K562 (cell line): ENCODE measurements around the gene NDUFAF2. TPM values are rescaled to one million over a fixed set of nuclear protein-coding genes. Genes with fewer than 3 reads are reported as not detected.

Experiments used
- ATAC-seq: fragments of 200-7000 bp; cut with Tn5 transposase; 3 replicates; pipeline ENCODE4 v1.9.1; 2020; ENCODE audit warnings: moderate library complexity
- BruUV-seq: library from RNA; stranded (reverse); fragments of 400-500 nt; replicated peaks from 2 replicates; lab custom pipeline; 2021; lab: Mats Ljungman, UMichigan
- CTCF ChIA-PET: fragments of 300-600 bp; formaldehyde crosslinking; extraction: SDS; loops from one replicate; lab custom pipeline; 2021; ENCODE audit warnings: low intra/inter-chr PET ratio; lab: Yijun Ruan, JAX
- POLR2A ChIA-PET: fragments of 300-600, 350-650 bp; sonication (Branson Sonifier 250); formaldehyde crosslinking; extraction: SDS; loops from one replicate; lab custom pipeline; 2021; ENCODE audit warnings: antibody characterized with exemption, inconsistent platforms; lab: Yijun Ruan, JAX
- DNase-seq, 4 experiments: peaks; one replicate each; pipeline versions ENCODE4 v3.0.0 to v3.0.0-alpha.2; 2011 to 2018; ENCODE audit warnings: low spot score in 3 of 4, mixed read lengths in 3 of 4; ENCODE audit errors: extremely low read depth in 1 of 4
- FAIRE-seq: peaks from 2 replicates; lab custom pipeline; 2011; peaks lifted over from hg19 to GRCh38; lab: Jason Lieb, UNC
- H2AFZ ChIP-seq: 2 replicates; pipeline ENCODE4 v1.6.0; 2011; ENCODE audit warnings: low read depth, low read length, control low read depth, inconsistent platforms
- H3K27ac ChIP-seq: fragments of 200-600 bp; 3 replicates; pipeline ENCODE4 v1.8.0; 2011; ENCODE audit warnings: low read depth, mild to moderate bottlenecking, control low read depth, inconsistent platforms, low read length, moderate library complexity, mixed read lengths; ENCODE audit errors: extremely low read depth
- H3K27me3 ChIP-seq, 2 experiments: fragments of 300-600 bp in 1 of 2; 2 replicates in 1 of 2; 3 replicates in 1 of 2; pipeline versions ENCODE4 v1.6.0 to v1.8.0; 2011; ENCODE audit warnings: inconsistent platforms in 2 of 2, low read length in 2 of 2, mild to moderate bottlenecking in 1 of 2, mixed read lengths in 1 of 2, moderate library complexity in 1 of 2; ENCODE audit not compliant: control insufficient read depth in 2 of 2, insufficient read depth in 2 of 2
- H3K36me3 ChIP-seq: fragments of 300-600 bp; 3 replicates; pipeline ENCODE4 v1.8.0; 2011; ENCODE audit warnings: mild to moderate bottlenecking, low read length, inconsistent platforms; ENCODE audit not compliant: control insufficient read depth, insufficient read depth
- H3K4me1 ChIP-seq, 2 experiments: fragments of 200-600 bp in 1 of 2; replicated peaks in 1 of 2; 2 replicates in 1 of 2; 3 replicates in 1 of 2; pipeline versions ENCODE4 v1.5.1 to v1.8.0; 2011; ENCODE audit warnings: inconsistent platforms in 2 of 2, low read length in 2 of 2, mild to moderate bottlenecking in 1 of 2, mixed read lengths in 1 of 2, moderate library complexity in 1 of 2; ENCODE audit not compliant: control insufficient read depth in 2 of 2, insufficient read depth in 2 of 2
- H3K4me2 ChIP-seq: 2 replicates; pipeline ENCODE4 v1.6.1; 2011; ENCODE audit warnings: low read length, control low read depth, inconsistent platforms, mixed read lengths; ENCODE audit not compliant: insufficient read depth
- H3K4me3 ChIP-seq: fragments of 200-600 bp; sonication (generic), shearing (Covaris generic); 2 replicates; pipeline ENCODE4 v1.5.1; 2016; ENCODE audit warnings: control low read depth, inconsistent platforms
- H3K79me2 ChIP-seq: fragments of 200-600 bp; 3 replicates; pipeline ENCODE4 v1.8.0; 2011; ENCODE audit warnings: low read length, inconsistent platforms; ENCODE audit not compliant: control insufficient read depth, insufficient read depth
- H3K9ac ChIP-seq, 2 experiments: 2 replicates each; pipeline versions ENCODE4 v1.6.0 to v1.6.1; 2011; ENCODE audit warnings: low read depth in 2 of 2, low read length in 2 of 2, control low read depth in 1 of 2, inconsistent platforms in 1 of 2, mild to moderate bottlenecking in 1 of 2, mixed read lengths in 1 of 2; ENCODE audit not compliant: insufficient read depth in 1 of 2
- H3K9me1 ChIP-seq: one replicate; pipeline ENCODE4 v1.6.0; 2011; ENCODE audit warnings: inconsistent platforms, mild to moderate bottlenecking, low read length, moderate library complexity; ENCODE audit not compliant: control insufficient read depth, insufficient read depth
- H3K9me3 ChIP-seq: replicated peaks from 2 replicates; pipeline ENCODE4 v1.5.1; 2011; ENCODE audit warnings: low read depth, low read length, inconsistent platforms; ENCODE audit not compliant: control insufficient read depth, insufficient read depth
- H4K20me1 ChIP-seq: replicated peaks from 2 replicates; pipeline ENCODE4 v1.6.1; 2011; ENCODE audit warnings: low read length, inconsistent platforms, mixed read lengths; ENCODE audit not compliant: control insufficient read depth, insufficient read depth
- ATF1 ChIP-seq, 2 experiments: fragments of 450-650 bp in 1 of 2; IDR thresholded peaks; 2 replicates each; pipeline ENCODE4 v1.6.1; 2016; ENCODE audit warnings: missing compliant biosample characterization in 1 of 2, missing genetic modification characterization in 1 of 2
- BACH1 ChIP-seq: fragments of 200-800 bp; sonication (Bioruptor generic); IDR thresholded peaks from 2 replicates; pipeline ENCODE4 v1.6.1; 2016; ENCODE audit warnings: missing genetic modification characterization, missing compliant biosample characterization
- FOXJ2 ChIP-seq: fragments of 200-800 bp; sonication (Bioruptor generic); IDR thresholded peaks from 2 replicates; pipeline ENCODE4 v1.6.1; 2016; ENCODE audit warnings: missing genetic modification characterization, missing compliant biosample characterization
- MECOM ChIP-seq: fragments of 250-450 bp; sonication (Bioruptor Pico); IDR thresholded peaks from 2 replicates; pipeline ENCODE4 v1.8.0; 2022; ENCODE audit warnings: inconsistent platforms
- NCOA1 ChIP-seq: fragments of 450-650 bp; IDR thresholded peaks from 2 replicates; pipeline ENCODE4 v1.6.1; 2016; ENCODE audit warnings: low read depth
- NFIC ChIP-seq: fragments of 450-650 bp; IDR thresholded peaks from 2 replicates; pipeline ENCODE4 v1.6.1; 2017; ENCODE audit warnings: mild to moderate bottlenecking, inconsistent platforms
- NFIX ChIP-seq: fragments of 250-450 bp; sonication (Bioruptor Pico); IDR thresholded peaks from 2 replicates; pipeline ENCODE4 v1.4.0; 2020; ENCODE audit warnings: low read depth, mild to moderate bottlenecking, moderate library complexity
- RBM34 ChIP-seq: fragments of 200-400 bp; formaldehyde crosslinking; IDR thresholded peaks from 2 replicates; pipeline ENCODE4 v1.6.1; 2018; ENCODE audit warnings: low read length, borderline replicate concordance; ENCODE audit not compliant: insufficient read depth
- SLC30A9 ChIP-seq: fragments of 250-450 bp; sonication (Bioruptor Pico); IDR thresholded peaks from 2 replicates; pipeline ENCODE4 v1.8.0; 2022; ENCODE audit warnings: mild to moderate bottlenecking, moderate library complexity
- SMAD4 ChIP-seq: fragments of 250-450 bp; sonication (Bioruptor Pico); conservative IDR thresholded peaks from 2 replicates; pipeline ENCODE4 v1.8.0; 2021; ENCODE audit warnings: inconsistent platforms, mild to moderate bottlenecking, moderate library complexity
- SMARCA4 ChIP-seq: fragments of 450-650 bp; IDR thresholded peaks from 2 replicates; pipeline ENCODE4 v1.6.1; 2016
- SP1 ChIP-seq: sonication (generic); formaldehyde crosslinking; IDR thresholded peaks from 2 replicates; pipeline ENCODE4 v1.8.1; 2022; ENCODE audit warnings: mild to moderate bottlenecking, missing genetic modification reagents
- USF2 ChIP-seq: sonication (generic); formaldehyde crosslinking; IDR thresholded peaks from 2 replicates; pipeline ENCODE4 v1.5.0; 2020; ENCODE audit warnings: missing genetic modification reagents
- ZKSCAN3 ChIP-seq: fragments of 250-450 bp; sonication (Bioruptor Pico); IDR thresholded peaks from 2 replicates; pipeline ENCODE4 v1.4.0; 2020
- ZNF436 ChIP-seq: fragments of 250-450, 450-650 bp; sonication (Bioruptor Pico); formaldehyde crosslinking; IDR thresholded peaks from 2 replicates; pipeline ENCODE4 v1.7.0; 2020; ENCODE audit warnings: mild to moderate bottlenecking
- ZNF740 ChIP-seq, 3 experiments: fragments of 200-800 bp in 1 of 3; sonication (Bioruptor generic) in 1 of 3; sonication (generic) in 1 of 3; formaldehyde crosslinking in 1 of 3; IDR thresholded peaks; 2 replicates each; pipeline versions ENCODE4 v1.6.1 to v1.8.0; 2016 to 2022; ENCODE audit warnings: mild to moderate bottlenecking in 2 of 3, missing compliant biosample characterization in 2 of 3, missing genetic modification characterization in 2 of 3, missing genetic modification reagents in 1 of 3
- ZSCAN32 ChIP-seq: fragments of 450-650 bp; formaldehyde crosslinking; IDR thresholded peaks from 2 replicates; pipeline ENCODE4 v1.4.0; 2020; ENCODE audit warnings: mild to moderate bottlenecking, moderate library complexity
- WGBS: fragments of 100-300 bp; shearing (Covaris generic); methylation state at CpG from one replicate; pipeline ENCODE4 v1.1.6; 2016; ENCODE audit warnings: low coverage, mixed read lengths; ENCODE audit not compliant: insufficient coverage; ENCODE audit errors: missing lambda C conversion rate; 5-methylcytosine and 5-hydroxymethylcytosine counted together
- in situ Hi-C: fragments of 300-500 bp; cut with MboI; formaldehyde crosslinking; loops from 4 replicates; pipeline ENCODE4 v1.15.0; 2018; ENCODE audit warnings: inconsistent platforms, mixed read lengths
- intact Hi-C: fragments of 100-400 bp; cut with micrococcal nuclease; formaldehyde crosslinking; loops from 2 replicates; pipeline ENCODE4 v1.14.2; 2022
- polyA plus RNA-seq, 8 experiments: library from polyadenylated mRNA; depleted of rRNA in 4 of 8; stranded (reverse) in 5 of 8; unstranded in 3 of 8; fragments of >200 nt; fragmentation: Nextera tagmentation in 2 of 8; fragmentation: Illumina TruSeq in 1 of 8; extraction: Ambion mirVana in 2 of 8; extraction: Trizol in 1 of 8; gene quantifications; 2 replicates each; pipeline versions ENCODE4 v1.2.1 to v1.2.3, GENCODE V29; 2011 to 2014; ENCODE audit warnings: inconsistent platforms in 1 of 8, missing spikeins in 1 of 8
- total RNA-seq, 7 experiments: library from RNA; depleted of rRNA in 6 of 7; stranded (reverse); fragments of >200 nt in 6 of 7; fragmentation: Illumina TruSeq in 2 of 7; extraction: Trizol in 2 of 7; gene quantifications; 2 replicates each; pipeline versions ENCODE4 v1.2.1 to v1.2.3, GENCODE V29; 2011 to 2021; ENCODE audit warnings: low replicate concordance in 1 of 7

NDUFAF2 gene
- total and polyA plus RNA-seq, 9 of the 15 experiments (the other 6 are each of a cell fraction or from before 2014, with no cell fraction given) = 56.0 to 155 (median 95.9) TPM

- DNase-seq (peak in 1 of 4 experiments; percentile 6), ATAC-seq (no peak; the same call in 2 of the 3 replicates), FAIRE-seq (no peak)
- Histone ChIP-seq H3K9ac (no peak overlapping the region), H3K4me3 (no peak overlapping the region), H3K4me1 (no peaks in the 10 kb centered on the region), H3K79me2 (peaks cover 2% of the 10 kb centered on the region; the same call in 1 of the 3 replicates), H3K27me3 (no peaks in the 10 kb centered on the region), H3K27ac (no peak overlapping the region), H2AFZ (no peak overlapping the region), H3K9me3 (no peaks in the 10 kb centered on the region), H4K20me1 (no peaks in the 10 kb centered on the region), H3K4me2 (no peak overlapping the region), H3K36me3 (no peaks in the 10 kb centered on the region), H3K9me1 (no peaks in the 10 kb centered on the region)
- CTCF ChIA-PET = no interaction called here
- POLR2A ChIA-PET = interaction anchor here (1.0 kb wide), 1 partner anchor 12 kb away, joined by 3 read pairs; no protein-coding TSS in a partner anchor
- in situ Hi-C loops = no loop called here
- intact Hi-C loops = no loop called here
- TF ChIP-seq SMAD4 (CRISPR knock-in tag) (no peak), BACH1 (tag) (no peak), MECOM (CRISPR knock-in tag) (no peak), FOXJ2 (no peak), NFIC (peak; percentile 54; the same call in 1 of the 2 replicates)
- BruUV-seq = no TSS peak
- WGBS = 75% methylated on average over 3 of the region's 3 CpGs
Measured at GRCh38 chr5:61020415-61020814, 75.4 kb downstream of the NDUFAF2 start.

GRCh38 chr5:61023131-61023530 lies 78.1 kb downstream of the NDUFAF2 start:
- BruUV-seq = no TSS peak
- Histone ChIP-seq H3K9ac (no peak overlapping the region), H3K4me3 (no peak overlapping the region), H4K20me1 (no peaks in the 10 kb centered on the region), H3K4me1 (no peaks in the 10 kb centered on the region), H3K36me3 (no peaks in the 10 kb centered on the region), H2AFZ (no peak overlapping the region), H3K27me3 (no peaks in the 10 kb centered on the region), H3K9me3 (no peaks in the 10 kb centered on the region), H3K9me1 (no peaks in the 10 kb centered on the region), H3K27ac (no peak overlapping the region), H3K79me2 (peaks cover 2% of the 10 kb centered on the region; the same call in 1 of the 3 replicates), H3K4me2 (no peak overlapping the region)
- no peak for ATAC-seq
- FAIRE-seq = no peak
- ChIA-PET CTCF (no interaction called here), POLR2A (interaction anchor here (0.8 kb wide), 1 partner anchor 19 kb away, joined by 4 read pairs; no protein-coding TSS in a partner anchor)
- intact Hi-C loops = no loop called here
- in situ Hi-C loops = no loop called here
- DNase-seq = no peak
- 5% methylated on average over 1 of the region's 1 CpG for WGBS
- TF ChIP-seq SP1 (CRISPR knock-in tag) (no peak), ZNF740 (CRISPR knock-in tag; IDR thresholded peaks at IDR 0.05) (no peak), ZNF740 (tag; IDR thresholded peaks at IDR 0.05) (no peak), RBM34 (no peak), ZSCAN32 (CRISPR knock-in tag) (no peak), ATF1 (CRISPR knock-in tag; IDR thresholded peaks at IDR 0.05) (no peak), ATF1 (tag; IDR thresholded peaks at IDR 0.05) (no peak), SLC30A9 (CRISPR knock-in tag) (no peak), USF2 (CRISPR knock-in tag) (no peak), ZKSCAN3 (CRISPR knock-in tag) (no peak), SMARCA4 (no peak), NCOA1 (no peak), ZNF436 (no peak), NFIX (CRISPR knock-in tag) (no peak)
